Esophagus mucosa (tissue), 1 donor: ENCODE measurements around the gene MTCL1. TPM values are rescaled to one million over a fixed set of nuclear protein-coding genes. Genes with fewer than 3 reads are reported as not detected.

ENCODE experiments used
- ATAC-seq: fragments of 200-7000 bp; cut with Tn5 transposase; one replicate; pipeline ENCODE4 v1.9.1; 2020
- total RNA-seq: library from RNA; stranded (reverse); gene quantifications from one replicate; pipeline ENCODE4 v1.2.4, GENCODE V29; 2023
- donor health status: DM: yes; HTN: yes; CAD: no.

Gene MTCL1
- total RNA-seq, 1 donor from 2014 or later, result 9.9 TPM

DNA sequence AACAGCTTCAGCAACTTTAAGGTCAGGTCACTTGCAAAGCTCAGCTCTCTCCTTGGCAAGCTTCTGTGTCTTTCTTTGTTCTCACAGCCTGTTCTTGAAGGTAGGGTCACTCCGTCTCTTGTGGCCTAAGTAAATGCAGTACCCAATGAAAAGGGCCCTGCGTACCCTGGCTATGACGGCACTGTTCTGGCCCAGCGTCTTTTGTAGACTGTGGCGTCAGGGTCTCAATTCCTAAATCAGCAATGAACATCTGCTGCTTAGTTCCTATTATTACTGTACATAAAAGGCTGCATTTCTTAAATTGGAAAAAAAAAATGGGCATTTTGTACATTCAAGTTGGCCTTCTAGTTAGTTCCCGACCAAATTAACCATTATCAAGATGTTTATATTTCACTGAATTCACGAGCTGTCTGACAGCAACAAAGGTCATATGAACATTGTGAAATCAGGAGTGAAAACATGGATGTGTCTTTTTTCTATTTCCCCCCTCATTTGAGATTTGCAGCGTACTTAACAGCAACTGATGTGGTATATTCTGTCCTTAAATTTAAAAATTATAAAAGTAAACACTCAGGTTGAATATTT lies 17.0 kb upstream of the MTCL1 start:
- ATAC-seq, result no peak

DNA sequence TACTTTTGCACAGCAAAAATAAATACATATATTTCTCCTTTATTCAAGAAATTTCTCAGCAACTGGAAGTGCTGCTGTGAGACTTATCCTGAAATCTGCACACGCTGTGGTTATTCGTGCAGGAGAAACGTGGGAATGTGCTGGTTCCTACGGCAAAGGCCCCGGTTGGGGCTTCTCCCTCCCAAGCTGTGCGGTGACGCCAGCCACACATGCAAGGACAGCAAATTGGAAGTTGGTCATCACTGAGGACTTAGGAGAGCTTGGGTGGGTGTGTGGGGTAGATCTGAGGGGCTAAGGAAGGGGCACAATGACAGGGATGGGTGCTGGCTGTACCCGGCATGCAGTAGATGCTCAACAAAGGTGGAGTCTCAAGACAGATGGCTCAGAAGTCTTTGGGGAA lies 16.5 kb upstream of the MTCL1 start:
- no peak for ATAC-seq

DNA sequence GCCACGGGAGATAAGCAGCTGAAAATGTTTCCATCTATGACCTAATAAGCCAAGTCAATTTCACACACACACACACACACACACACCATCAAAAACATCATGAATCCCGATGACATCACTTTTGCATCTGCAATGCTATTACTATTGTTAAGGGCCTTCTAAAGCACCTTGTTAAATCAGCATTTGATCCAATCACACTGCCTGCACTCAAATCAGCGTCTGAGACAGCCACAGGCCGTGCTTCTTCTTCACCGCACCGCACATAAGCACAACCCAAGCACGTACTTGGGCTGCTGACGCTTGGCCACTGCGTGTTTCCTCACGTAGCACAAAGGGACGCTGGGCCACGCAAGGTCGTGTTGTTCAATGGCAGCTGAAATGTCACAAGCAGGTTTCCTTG lies 15.8 kb upstream of the MTCL1 start:
- no peak for ATAC-seq

DNA sequence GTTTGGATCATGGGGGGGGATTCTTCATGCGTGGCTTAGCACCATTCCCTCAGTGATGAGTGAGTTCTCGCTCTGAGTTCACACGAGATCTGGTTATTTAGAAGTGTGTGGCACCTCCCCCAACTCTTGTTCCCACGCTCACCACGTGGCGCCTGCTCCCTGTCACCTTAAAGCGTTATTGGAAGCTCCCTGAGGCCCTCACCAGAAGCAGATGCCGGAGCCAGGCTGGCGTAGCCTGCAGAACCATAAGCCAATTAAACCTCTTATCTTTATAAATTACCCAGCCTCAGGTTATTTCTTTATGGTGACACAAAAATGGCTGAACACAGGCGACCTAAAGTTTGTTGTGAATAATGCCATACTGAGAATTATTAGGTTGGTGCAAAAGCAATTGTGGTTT lies 10.5 kb upstream of the MTCL1 start:
- no peak for ATAC-seq

DNA sequence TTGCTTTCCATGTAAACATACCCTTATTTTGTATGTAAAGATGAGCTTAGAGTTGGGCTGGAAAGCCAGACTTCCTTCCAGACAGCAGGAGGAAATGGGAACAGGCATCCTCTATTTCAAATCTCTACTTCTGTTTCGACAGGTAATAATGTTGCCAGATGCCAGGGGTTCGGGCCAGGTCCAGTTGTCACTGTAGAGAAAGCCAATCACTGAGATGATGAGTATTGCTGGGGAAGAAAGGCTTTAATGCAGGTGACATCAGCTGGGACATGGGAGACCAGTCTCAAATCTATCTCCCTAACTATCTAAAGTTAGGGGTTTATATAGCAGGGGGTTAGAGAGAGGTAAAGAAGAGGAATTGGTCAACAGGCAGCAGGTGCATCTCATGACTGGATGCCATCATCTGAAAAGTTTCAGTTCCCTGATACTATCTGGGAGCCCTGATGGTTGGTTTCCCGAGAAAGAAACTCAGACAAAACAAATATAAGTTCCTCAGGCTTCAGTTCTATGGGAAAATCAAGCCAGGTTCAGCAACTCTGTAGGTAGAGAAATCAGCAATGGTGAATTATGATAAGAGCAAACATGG lies 9.3 kb upstream of the MTCL1 start:
- peak; percentile 13 for ATAC-seq

DNA sequence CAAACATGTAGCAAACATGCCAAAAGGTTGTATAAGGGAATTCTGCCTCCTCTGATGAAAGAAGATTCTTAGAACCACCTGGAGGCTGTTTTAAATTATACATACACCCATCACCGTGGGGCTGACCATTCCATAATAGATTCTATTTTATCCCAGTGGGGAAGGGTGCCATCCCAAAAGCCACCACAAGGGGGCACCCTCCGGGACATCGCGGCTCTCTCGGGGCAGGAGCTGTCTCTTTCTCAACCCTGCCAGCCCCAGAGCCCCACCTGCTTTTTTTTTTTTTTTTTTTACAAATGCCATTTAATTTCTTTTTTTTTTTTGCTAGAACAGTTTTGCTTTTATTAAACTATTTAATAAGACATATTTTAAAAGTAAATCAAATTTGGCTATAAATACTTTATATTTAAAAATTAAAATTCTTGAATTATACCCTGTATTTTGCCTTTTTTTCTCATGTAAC lies 8.6 kb upstream of the MTCL1 start:
- ATAC-seq, result peak; percentile 91

DNA sequence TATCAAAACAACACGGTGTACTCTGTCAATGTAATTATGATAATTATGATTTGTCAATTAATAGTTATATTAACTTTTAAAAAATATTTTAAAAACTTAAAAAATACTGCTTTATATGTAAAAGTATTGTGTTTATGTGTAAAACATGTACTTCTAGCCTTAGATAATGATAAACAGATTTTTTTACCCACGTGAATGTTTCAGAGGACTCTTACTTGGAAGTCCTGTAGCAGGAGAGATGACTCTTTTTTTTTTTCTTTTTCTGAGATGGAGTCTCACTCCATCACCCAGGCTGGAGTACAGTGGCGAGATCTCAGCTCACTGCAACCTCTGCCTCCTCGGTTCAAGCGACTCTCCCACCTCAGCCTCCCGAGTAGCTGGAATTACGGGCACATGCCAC lies 6.2 kb upstream of the MTCL1 start:
- no peak for ATAC-seq

DNA sequence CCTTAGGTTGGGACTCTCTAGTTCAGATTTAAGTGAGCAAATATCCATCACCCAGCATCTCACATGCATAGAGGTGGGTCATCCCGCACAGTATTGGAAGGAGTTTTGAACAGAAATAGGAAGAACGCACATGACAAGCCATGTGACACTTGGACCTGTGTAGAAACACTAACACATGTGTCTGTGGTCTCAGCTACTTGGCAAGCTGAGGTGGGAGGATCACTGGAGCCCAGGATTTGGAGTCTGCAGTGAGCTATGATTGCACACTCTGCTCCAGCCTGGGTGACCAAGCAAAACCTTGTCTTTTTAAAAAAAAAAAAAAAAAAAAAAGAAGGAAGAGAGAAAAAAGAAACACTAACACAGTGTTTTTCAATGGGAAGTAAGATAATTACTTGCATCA lies 5.4 kb upstream of the MTCL1 start:
- ATAC-seq, result no peak

DNA sequence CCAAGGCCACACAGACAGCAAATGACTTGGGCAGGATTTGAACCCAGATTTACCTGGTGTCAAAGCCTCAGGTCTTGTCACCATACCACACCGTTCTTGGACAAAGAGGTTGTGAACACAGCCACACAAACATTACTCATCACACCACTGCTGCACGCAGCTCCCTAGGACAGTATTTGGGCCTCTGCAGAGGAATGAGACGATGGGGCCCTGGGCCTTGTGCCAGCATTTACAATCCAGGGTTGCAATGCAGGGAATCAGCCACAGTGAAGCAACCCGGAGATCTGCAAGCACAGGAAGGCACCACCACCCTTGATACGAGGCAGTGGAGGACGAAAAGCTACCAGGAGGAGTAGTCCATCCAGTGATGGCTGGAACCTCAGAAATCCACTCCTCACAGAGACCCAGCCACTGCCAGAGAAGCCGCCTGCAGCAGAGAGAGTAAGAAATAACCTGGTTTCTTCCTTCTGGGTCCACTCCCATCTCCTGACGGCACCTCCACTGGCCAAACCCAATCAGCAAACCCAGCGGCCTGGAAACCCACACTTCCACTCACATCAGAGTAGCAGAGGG lies 3.7 kb upstream of the MTCL1 start:
- ATAC-seq, result no peak

DNA sequence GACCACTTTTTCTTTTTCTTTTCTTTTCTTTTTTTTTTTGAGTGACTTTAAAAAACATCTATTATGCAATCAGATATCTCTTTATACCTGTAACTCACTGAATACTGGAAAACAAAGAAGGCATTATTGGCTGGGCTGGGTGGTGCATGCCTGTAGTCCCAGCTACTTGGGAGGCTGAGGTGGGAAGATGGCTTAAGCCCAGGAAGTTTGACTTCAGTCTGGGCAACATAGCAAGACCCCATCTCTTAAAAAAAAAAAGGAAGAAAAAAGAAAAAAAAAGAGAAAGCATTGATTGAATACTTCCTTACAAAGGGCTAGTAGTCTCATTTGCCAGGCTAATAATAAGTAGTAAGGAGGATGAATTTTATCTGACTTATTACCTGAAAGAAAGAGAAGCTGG lies 2.7 kb upstream of the MTCL1 start:
- no peak for ATAC-seq

DNA sequence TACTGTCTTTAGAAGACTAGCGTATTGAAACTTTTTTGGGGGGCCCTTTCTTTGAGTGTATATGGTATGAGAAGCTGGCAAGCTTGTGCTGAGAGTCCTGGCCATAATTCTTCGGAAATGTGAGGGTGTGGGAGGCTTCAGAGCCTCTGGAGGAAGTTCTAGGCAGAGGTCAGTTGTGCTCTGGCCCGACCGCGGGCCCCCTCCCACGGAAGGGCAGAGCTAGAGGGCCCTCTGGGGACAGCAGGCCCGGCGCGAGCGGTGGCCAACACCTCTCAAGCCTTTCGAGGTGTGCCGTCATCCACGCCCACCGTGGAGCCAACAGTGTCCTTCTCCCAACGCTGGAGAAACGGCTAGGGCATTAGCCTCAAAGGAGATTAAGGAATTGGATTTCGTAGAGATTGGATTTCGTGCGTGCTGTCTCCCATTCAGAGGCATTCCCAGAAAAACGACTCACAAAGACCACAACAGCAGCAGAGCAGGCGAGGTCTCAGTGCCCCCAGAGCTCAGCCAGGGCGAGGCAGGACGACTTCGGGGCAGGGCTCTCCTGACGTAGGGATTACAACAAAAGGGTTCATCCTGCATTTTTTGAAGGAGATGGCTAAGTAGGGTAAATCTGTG lies 2.2 kb upstream of the MTCL1 start:
- no peak for ATAC-seq

DNA sequence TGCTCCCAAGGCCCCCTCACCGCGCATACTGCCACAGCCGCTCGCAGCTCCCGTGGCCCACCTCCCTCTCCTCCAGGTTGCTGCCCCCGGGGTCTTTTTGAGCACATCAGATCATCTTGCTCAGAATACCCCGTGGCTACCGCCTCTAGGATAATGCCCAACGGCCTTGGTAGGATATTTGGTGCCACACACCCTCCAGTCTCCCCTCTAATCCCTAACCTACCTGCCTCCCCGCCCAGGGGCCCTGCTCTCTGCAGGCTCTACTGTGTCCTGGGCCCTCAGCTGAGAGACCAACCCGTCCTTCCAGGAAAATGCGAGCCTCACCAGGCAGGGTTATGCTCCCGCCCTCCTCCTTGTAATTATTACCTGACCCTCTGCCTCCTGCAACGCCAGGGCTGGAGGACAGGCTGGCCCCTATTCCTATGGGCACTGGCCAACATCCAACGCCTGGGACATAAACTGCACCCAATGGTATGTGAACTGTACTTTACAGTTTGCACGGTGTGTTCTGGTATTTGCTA lies 1.5 kb upstream of the MTCL1 start:
- ATAC-seq, result no peak

DNA sequence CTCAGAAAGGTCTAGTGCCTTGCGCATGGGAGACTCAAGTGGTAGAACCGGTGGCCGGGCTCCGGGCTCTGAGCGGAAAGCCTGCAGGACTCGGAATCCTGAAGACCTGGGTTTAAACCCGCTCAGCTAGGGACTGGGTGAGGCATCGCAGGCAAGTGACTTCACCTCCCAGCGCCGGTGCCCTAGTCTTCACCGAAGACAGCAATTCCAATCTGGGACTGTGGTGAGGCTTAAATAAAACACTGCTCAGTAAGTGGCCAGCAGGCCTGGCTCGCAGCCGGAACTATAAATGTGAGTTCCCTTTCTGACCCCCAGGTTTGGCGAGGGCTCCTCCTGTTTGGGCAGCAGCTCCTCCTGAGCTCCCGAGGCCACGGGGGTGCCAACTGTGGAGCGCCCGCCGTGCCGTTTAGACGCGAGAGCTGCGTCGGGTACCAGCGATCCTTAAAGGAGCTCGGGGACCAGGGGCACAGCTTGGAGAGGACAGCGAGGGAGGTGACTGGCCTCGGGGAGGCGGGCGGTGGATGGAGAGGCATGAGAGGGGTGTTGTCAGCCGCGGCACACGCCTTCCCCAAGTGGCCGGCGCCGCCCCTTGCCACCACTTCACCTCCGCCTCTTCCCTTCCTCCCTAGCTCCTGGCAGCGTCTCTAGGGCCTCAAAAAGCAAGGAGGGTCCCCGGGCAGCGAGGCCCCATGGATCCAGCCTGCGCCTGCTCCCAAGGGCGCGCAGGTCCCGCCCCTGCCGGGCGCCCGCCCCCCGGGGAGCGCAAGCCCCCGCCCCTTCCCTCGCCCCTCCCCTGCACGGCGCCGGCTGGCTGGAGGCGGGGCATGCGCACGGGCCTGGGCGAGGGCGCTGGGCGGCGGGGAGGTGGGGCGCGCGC lies 757 bp upstream of the MTCL1 start:
- peak; percentile 93 for ATAC-seq

DNA sequence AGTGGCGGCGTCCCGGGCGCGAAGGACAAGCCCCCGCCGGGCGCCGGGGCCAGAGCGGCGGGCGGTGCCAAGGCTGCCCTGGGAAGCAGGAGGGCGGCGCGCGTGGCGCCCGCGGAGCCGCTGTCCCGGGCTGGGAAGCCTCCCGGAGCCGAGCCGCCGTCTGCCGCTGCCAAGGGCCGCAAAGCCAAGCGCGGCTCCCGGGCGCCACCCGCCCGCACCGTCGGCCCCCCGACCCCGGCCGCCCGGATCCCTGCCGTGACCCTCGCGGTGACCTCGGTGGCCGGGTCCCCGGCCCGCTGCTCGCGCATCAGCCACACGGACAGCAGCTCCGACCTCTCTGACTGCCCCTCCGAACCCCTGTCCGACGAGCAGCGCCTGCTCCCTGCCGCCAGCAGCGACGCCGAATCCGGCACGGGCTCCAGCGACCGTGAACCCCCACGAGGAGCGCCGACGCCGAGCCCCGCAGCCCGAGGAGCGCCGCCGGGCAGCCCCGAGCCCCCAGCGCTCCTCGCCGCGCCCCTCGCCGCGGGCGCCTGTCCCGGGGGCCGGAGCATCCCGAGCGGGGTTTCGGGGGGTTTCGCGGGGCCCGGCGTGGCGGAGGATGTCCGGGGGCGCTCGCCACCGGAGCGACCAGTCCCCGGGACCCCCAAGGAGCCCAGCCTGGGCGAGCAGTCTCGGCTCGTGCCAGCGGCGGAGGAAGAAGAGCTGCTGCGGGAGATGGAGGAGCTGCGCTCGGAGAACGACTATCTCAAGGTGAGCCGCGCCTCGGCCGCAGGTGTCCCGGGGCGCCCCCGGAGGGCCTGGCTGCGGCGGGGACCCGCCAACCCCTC lies 820 bp downstream of the MTCL1 start:
- no peak for ATAC-seq

DNA sequence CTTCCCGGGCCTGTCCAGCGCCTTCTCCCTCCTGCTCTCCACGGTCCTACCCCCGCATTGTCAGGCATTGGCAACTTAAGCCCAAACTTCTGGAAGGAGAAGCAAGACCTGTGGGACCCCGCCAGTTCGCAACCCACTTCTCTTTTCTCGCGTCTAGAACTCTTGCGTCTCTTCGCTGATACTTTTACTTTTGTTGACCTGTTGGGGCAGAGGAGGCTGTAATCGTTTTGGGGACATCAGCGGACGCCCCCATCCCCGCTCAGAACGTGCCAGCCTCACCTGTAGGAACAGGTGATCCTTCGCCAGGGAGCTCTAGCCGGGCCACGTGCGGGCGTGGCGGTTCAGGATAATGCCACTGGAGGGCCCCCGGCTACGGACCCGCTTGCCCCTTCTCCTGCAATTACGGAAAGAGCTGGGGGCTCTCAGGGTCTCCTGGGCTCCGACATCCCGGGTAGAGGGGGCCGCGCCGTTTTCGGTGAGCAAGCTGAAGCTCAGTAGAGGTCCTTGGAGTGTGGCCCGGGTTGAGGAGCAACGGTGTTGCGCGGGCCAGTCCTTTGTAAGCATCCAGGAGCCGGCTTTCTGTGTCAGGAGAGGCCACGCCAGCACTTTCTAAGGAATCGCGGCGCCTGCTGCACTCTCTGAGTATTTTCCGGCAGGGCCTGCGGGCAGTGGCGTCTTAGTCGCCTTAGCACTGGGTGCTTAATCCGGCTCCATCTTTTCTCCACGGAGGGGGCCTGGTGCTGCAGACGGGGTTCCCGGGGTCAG lies 1.6 kb downstream of the MTCL1 start:
- peak; percentile 12 for ATAC-seq

DNA sequence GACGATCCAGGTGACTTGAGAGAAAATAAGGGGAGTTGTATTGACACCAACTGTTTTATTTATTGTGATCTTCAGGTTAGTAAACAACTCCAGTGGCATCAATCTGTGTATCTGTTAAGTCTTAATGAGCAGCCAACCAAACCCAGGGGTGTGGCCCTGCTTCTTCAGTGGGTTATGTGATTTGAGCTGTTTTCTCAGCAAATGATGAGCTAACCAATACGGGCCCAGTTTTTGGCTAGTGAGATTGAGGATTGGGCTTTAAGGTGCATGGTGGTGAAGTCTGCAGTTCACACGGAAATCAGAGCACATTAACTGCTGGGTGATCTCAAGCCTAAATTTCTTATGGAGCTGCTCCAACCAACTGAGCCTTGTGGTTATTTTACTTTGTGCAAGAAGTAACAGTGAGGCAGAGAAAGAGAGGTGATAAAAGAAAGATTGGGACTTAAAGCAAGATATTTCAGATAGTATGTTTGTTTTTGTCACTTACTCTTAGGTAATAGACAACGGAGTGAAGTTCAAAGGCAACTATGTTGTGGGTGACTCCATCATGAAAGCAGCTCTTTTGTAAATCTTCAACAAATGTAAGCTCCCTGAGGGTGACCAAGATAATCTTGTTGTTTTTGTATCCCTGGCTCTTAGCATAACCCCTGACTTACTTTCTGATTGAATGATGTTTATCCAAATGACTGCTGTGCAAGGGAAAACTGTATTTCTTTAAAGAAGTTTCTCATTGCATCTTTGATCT lies 2.4 kb downstream of the MTCL1 start:
- ATAC-seq, result no peak

DNA sequence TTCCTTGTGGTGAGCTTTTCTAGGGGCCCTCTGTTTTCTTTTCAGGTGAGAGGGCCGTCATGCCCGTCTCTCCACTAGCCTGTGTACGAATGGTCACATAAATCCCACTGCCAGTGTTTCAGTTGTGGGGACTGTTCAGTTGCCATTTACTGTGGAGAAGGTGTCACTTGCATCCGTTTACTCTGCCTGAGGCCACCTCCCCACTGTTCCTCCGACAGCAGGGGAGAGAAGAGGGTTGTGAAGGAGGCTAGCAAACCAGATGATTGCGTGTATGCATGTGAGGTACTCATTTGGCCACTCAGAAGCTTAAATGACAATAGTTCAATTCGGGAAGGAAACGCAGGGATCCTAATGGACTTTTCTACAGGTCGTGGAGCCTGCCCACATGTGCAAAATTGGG lies 3.3 kb downstream of the MTCL1 start:
- ATAC-seq, result no peak

DNA sequence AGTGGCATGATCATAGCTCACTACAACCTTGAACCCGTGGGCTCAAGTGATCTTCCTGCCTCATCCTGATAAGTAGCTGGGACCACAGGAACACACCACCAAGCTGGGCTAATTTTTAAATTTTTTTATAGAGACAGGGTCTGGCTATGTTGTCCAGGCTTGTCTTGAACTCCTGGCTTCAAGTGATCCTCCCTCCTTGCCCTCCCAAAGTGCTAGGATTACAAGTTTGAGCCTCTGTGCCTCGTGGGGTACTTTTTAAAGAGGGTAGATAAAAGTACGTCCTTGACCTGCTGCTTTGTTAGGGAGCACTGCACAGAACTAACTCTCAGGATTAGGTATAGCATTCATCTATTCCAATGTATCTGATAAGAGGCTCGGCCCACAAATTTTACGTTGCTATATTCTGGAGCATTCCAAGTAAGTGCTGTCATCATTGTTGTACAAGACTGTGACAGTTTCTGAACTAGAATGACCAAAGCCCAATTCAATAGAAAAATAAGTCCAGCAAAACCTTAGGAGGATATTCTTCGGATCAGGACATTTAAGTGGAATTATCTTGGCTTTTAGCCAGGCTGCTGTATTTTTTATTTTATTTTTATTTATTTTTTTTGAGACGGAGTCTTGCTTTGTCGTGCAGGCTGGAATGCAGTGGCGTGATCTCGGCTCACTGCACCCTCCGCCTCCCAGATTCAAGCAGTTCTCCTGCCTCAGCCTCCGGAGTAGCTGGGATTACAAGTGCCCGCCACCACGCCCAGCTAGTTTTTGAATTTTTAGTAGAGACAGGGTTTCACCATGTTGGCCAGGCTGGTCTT lies 4.1 kb downstream of the MTCL1 start:
- ATAC-seq, result no peak

DNA sequence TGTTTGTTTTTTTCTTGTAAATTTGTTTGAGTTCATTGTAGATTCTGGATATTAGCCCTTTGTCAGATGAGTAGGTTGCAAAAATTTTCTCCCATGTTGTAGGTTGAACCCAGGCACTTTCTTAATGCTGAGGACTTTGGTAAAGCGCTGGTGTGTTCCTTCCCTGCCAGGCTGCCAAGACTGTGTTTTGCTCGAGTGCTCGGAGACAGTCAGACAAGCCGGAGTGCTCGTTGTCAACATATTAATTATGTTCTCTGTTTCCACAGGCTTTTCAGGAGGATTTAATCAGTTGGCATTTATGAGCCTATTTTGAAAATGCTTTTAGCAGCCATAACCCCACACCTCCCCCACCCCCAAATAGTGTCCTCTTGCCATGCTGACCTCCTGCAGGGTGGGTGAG lies 6.4 kb downstream of the MTCL1 start:
- ATAC-seq, result no peak

DNA sequence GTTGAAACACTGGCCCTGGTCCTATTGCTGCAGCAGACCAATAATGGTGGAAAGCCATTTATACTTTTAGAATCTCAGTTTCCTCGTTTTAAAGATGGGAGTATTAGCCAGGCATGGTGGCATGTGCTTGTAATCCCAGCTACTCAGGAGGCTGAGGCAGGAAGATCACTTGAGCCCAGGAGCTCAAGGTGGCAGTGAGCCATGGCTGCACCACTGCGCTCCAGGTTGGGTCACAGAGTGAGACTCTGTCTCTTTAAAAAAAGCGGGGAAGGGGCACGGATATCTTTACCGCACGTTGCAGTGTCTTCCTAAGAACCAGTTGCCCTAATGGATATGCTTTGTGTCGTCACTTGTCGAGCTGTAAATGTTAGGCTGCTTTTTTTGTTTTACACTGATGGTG lies 8.3 kb downstream of the MTCL1 start:
- ATAC-seq, result no peak
